WERI-Rb-1 (cell line): ENCODE results near the gene CAMK2G.

Experiments used
- DNase-seq: peaks from one replicate; pipeline ENCODE4 v3.0.0-alpha.2; 2020
- H3K27ac ChIP-seq: fragments of 250-450 bp; sonication (Bioruptor Pico); 2 replicates; pipeline ENCODE4 v1.5.1; 2020; ENCODE audit warnings: mild to moderate bottlenecking, moderate library complexity
- H3K27me3 ChIP-seq: fragments of 250-450 bp; sonication (Bioruptor Pico); 2 replicates; pipeline ENCODE4 v1.5.1; 2021; ENCODE audit warnings: mild to moderate bottlenecking, low read depth, moderate library complexity; ENCODE audit not compliant: insufficient read depth, severe bottlenecking
- H3K36me3 ChIP-seq: fragments of 250-450 bp; sonication (Bioruptor Pico); 2 replicates; pipeline ENCODE4 v1.5.1; 2020; ENCODE audit warnings: mild to moderate bottlenecking, moderate library complexity
- H3K4me3 ChIP-seq: 2 replicates; pipeline ENCODE4 v1.5.1; 2011; ENCODE audit warnings: low read depth, mild to moderate bottlenecking, control low read depth, low read length
- H3K9me3 ChIP-seq: fragments of 250-450 bp; sonication (Bioruptor Pico); 2 replicates; pipeline ENCODE4 v1.5.1; 2021; ENCODE audit warnings: mild to moderate bottlenecking, moderate library complexity; ENCODE audit not compliant: severe bottlenecking
- CTCF ChIP-seq: IDR thresholded peaks from 2 replicates; pipeline ENCODE4 v1.5.1; 2011; ENCODE audit warnings: low read depth, mild to moderate bottlenecking, control low read depth, inconsistent platforms, low read length

The CAMK2G gene

GRCh38 chr10:73763343-73763742, 111.0 kb downstream of the CAMK2G start:
- no peak for TF ChIP-seq CTCF
- DNase-seq, result no peak
- Histone ChIP-seq H3K9me3 (no peaks in the 10 kb centered on the region), H3K4me3 (no peak overlapping the region), H3K27me3 (no peaks in the 10 kb centered on the region), H3K27ac (no peak overlapping the region), H3K36me3 (peaks cover 83% of the 10 kb centered on the region)

- H3K27me3 ChIP-seq, result no peaks in the 10 kb centered on the region
- H3K27ac ChIP-seq, result no peak overlapping the region
- no peaks in the 10 kb centered on the region for H3K9me3 ChIP-seq
- no peak for TF ChIP-seq CTCF
- H3K36me3 ChIP-seq, result peaks cover 79% of the 10 kb centered on the region
- H3K4me3 ChIP-seq, result no peak overlapping the region
- DNase-seq, result no peak
Observed at GRCh38 chr10:73762915-73763314, 111.4 kb downstream of the CAMK2G start.
